ENCODE results near the gene TWF2. TPM values are rescaled to one million over a fixed set of nuclear protein-coding genes. Genes with fewer than 3 reads are reported as not detected.

TWF2 gene
- polyA plus RNA-seq, 4 donors, result 26.0 to 36.8 (median 28.0) TPM

DNA sequence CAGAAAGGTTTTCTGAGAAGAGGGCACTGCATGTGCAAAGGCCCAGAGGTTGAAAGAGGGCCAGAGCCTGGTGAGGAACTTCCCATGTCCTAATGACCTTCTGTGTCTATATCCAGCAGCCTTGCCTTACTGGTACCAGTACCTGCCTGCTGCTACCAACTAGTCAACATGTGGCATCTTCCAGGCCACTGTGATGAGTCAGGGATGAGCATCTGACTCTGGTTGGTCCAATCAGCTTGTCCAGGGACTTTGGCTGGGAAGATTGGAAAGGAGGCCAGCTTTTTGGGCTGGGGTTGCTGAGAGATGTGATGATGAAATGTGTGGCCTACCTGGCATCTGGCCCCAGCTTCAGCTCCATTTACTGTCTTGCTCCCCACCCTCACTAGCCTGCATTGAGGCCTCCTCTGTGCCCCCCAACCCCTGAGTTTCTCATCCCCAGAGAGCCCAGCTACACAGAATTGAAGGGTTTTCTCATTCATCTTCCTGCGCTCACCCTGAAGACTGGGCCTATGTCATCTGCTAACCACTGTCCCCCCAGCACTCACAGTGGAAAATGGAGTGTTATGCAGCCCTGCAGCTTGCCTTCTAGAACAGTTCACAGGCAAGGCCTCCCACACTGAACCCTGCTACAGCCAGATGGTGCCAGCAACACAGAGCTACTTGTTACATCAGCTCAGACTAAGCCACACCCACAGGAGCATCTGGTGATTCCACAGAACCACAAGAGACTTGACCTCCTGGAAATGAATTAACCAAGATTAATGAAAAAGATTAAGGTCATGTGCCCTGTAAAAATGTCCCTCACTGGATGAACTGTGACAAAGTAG is 1.3 kb upstream of the TWF2 start:
- no peak for DNase-seq (ENCODE audit: low read depth in 4 of 4, low spot score in 3 of 4)

- DNase-seq (ENCODE audit: low read depth in 4 of 4, low spot score in 3 of 4), result no peak
Observed at GRCh38 chr3:52238193-52238760, 681 bp downstream of the TWF2 start.

DNA sequence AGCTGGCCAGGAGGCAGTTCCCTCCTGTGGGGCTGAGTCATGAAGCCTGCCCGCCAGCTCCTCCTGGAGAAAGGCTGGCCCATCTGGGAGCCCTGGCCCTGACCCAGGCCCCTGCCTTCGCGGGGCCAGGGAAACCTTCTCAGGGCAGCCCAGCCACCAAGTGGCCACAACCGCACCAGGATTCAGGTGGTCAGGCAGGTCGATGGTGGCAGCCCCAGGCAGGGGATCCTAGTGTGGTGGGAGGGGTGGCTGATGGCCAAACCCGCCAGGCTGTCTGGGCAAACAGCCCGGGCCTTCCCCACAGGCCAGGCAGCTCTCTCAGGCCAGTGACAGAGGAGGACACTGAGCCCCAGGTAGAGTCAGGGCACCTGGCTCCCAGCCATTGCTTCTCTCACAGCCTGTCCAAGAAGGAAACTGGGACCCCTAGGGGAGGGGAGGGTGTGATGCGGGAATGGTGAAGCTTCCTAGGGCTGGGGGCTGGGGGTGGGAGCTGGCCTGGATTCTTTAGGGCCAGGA is 1.2 kb downstream of the TWF2 start:
- no peak for DNase-seq (ENCODE audit: low read depth in 4 of 4, low spot score in 3 of 4)

DNA sequence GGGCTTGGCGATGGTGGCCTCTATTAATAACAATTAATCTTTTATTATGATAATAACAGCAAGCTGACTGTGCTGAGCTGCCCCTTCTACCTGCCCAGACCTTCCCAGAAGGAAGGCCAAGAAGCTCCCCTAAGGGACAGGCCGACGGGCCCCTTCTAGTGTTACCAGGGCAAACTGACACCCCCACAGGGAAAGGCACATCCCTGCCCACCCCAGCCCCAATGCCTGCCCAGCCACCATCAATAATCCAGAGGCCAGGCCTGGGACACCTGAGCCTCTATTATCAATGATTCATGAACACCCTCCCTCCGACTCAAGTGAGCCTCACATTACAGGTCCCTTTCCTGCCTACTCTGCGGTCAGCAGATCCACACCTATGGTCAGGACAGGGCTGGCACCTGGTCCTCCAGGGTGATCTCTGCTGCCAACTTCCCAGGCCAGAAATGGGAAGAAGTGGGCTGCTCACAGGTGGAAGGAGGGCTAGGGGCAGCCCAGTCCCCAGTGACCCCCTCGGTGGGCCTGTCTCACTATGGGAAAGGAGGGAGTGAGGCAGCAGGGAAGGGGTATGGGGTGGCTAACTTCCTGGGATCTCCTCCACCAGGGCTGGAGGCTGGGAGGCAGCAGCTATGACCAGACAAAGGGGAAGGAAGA is 1.8 kb downstream of the TWF2 start:
- no peak for DNase-seq (ENCODE audit: low read depth in 4 of 4, low spot score in 3 of 4)

DNA sequence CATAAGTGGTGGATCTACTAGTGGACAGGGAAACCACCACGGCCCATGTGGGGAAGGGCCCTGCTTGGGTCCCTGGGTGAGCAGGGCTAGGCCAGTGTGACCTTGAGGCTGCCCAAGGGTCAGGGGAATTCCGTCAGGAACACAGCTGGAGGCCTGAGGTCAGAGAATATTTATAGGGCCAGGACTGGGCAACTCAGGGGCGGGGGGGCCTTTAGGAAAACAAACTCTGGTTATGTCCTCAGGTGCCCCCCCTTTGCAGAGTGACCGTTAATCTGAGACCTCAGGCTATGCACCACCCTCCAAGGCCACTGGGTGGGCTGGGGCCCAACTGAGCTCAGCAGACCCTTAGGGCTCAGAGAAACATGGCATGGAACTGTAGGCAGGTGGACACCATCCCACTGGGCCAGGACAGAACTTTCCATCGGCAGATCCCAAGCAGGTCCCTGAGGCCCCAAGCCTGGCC is 2.5 kb downstream of the TWF2 start:
- no peak for DNase-seq (ENCODE audit: low read depth in 4 of 4, low spot score in 3 of 4)

GRCh38 chr3:52234516-52235447 is 4.2 kb downstream of the TWF2 start:
- DNase-seq (ENCODE audit: low read depth in 4 of 4, low spot score in 3 of 4), result no peak

GRCh38 chr3:52233968-52234367 is 5.0 kb downstream of the TWF2 start:
- no peak for DNase-seq (ENCODE audit: low read depth in 4 of 4, low spot score in 3 of 4)

DNA sequence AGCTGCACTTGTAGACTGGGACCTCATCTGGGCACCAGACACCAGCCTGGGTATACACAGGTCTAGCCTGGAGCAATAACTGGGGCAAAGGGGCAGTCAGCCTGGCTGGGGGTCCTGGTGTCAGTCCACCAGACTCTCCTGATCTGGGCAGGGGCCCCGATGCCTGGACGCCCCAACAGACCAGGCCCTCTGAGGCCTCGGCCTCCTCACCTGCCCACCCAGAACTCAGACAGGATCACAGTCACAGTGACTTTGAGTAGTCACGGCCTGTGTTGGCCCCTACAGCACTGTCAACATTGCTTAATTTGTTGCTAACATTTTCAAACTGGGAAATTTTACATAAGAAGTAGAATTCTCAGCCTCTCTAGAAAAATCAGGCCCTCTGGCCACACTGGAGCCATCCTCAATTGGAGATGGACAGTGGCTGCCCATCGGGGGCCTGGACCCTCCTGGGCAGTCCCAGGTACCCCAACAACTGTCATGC is 5.8 kb downstream of the TWF2 start:
- no peak for DNase-seq (ENCODE audit: low read depth in 4 of 4, low spot score in 3 of 4)

DNA sequence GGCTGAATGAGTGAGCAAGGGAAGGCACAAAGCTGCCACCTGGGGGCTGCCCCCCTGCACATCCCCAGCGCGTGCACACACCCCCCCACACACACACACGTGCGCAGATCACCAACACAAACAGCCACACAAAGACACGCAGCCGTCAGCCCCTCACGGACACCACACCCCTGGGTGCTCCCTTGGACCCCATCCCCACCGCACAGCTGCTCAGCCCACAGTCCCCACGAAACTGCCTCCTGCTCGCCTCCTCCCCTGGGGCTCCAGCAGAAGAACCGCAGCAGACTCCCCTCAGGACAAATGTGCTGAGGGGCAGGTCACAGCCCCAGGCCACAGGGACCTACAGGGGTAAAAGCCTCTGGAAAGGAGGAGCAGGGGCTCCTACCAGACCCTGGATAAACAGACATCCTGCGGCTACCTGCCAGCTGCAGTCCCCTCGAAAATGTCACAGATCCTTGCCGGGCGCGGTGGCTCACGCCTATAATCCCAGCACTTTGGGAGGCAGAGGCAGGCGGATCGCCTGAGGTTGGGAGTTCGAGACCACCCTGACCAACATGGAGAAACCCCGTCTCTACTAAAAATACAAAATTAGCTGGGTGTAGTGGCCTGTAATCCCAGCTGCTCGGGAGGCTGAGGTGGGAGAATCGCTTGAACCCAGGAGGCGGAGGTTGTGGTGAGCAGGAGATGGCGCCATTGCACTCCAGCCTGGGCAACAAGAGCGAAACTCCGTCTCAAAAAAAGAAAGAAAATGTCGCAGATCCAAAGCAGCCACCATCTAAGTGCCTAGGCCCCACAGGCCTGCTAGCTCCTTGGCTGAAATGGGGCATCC is 6.5 kb downstream of the TWF2 start:
- no peak for DNase-seq (ENCODE audit: low read depth in 4 of 4, low spot score in 3 of 4)

GRCh38 chr3:52231502-52232278 is 7.3 kb downstream of the TWF2 start:
- no peak for DNase-seq (ENCODE audit: low read depth in 4 of 4, low spot score in 3 of 4)

GRCh38 chr3:52230889-52231499 is 8.0 kb downstream of the TWF2 start:
- no peak for DNase-seq (ENCODE audit: low read depth in 4 of 4, low spot score in 3 of 4)

DNA sequence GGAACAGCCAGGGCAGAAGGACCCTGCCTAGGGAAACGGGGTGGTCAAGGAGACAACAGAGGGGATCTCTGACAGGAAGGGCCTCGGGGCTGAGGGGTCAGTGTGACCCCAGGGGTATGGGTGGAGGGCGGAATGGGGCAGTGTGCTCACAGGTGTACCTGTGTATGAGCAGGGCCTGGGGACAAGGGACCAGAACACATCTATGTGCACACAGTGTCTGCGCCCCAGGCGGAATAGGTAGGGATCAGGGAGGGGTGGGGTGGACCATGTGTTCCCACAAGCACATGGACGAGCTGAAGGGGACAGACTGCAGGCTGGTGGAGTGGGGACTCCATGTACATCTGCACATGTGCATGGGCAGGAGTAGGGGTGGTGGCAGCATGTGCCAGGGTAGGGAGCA is 8.5 kb downstream of the TWF2 start:
- DNase-seq (ENCODE audit: low read depth in 4 of 4, low spot score in 3 of 4), result no peak

DNA sequence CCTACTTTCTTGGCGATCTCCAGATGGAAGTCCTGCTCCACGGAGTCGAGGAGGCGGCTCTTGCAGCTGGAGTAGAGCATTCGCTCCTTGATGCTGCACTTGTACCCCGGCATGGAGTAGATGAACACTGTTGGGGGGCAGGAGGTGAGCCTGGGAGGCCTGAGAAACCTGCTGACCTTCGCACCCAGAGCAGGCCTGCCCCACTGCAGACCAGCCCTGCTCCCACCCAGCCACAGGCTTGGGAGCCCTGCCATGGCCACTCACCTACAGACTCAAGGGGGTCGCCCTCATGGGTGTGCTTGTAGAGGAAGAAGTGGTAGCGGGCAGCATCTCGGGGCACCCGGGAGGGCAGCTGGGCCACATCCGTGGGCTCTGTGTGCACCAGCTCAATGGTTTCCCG is 9.3 kb downstream of the TWF2 start:
- DNase-seq (ENCODE audit: low read depth in 4 of 4, low spot score in 3 of 4), result no peak

- DNase-seq (ENCODE audit: low read depth in 4 of 4, low spot score in 3 of 4), result no peak
Observed at GRCh38 chr3:52228751-52229291, 10.1 kb downstream of the TWF2 start.

DNA sequence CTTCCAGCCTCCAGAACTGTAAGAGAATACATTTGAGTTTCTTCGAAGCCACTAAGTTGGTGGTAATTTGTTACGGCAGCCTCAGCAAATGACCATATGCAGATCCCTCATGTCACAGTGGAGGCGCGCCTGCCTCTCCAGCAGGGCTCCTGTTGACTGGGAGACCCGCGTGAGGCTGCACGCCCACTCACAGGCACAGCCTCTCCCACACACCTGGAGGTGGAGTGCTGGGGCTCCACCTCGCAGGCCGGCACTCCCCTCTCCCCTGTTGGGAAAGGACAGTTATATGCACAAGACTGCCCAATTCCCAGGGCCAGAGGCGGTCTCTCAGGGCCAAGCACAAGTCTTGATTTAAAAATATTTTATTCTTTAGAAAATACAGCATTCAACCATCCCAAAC is 10.7 kb downstream of the TWF2 start:
- no peak for DNase-seq (ENCODE audit: low read depth in 4 of 4, low spot score in 3 of 4)

DNA sequence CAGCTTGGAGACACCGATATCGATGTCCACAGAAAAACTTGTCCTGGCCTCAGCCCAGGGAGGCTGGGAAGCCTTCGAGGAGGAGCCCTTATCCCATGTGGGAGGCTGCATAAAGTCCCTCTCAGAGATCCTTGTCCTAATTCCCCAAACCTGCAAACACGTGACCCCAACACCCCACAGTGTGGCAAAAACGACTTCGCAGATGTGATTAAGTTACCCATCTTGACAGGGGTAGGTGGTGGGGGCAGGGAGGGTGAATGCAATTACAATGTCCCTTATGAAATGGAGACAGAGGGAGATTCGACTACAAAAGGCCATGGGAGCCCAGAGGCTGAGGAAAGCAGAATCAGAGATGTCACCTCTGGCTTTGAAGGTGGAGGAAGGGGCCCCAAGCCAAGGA is 11.2 kb downstream of the TWF2 start:
- DNase-seq (ENCODE audit: low read depth in 4 of 4, low spot score in 3 of 4), result no peak

DNA sequence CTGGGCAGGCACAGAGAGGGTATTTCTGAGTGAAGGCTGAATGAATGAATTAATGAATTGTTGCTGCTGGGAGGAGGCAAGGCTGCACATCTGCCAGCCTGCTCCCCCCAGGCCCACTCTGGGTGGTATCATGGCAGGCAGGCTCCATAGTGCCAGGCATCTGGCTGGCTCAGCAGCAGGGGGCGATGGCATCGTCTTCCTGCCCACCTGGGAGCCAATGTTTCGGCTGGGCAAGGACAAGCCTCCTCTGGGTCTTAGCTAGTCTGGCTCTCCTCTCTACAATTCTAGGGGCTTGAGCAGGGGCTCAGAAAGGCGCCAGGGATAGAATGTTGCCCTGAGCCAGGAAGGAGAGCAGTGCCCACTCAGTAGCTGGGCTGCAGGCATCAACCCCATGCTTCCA is 11.8 kb downstream of the TWF2 start:
- DNase-seq (ENCODE audit: low read depth in 4 of 4, low spot score in 3 of 4), result no peak

DNA sequence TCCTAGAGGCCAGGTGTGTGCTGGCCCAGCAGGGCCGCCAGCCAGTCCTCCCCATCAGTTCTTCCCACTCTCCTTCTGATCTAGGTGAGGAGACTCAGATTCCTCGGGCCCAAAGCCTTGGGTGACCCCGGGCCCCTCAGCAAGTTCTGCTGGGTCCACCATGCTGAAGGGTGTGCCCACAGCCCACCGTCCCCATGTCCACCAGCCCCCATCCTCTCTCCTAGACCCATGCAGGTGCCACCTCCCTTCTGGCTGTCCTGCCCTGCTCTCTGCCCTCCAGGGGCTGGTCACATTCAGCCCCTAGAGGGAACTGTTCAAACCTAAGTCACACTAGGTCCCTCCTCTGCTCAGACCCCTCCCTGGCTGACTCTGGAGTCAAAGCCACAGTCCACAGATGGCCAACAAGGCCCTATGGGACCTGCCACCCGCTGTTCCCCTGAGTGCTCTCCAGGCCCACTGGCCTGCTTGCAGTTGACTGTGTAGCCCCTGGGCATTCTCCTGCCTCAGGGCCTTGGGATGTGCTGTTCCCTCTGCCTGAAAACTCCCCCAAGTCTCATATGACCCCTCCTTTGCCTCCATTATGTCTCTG is 12.6 kb downstream of the TWF2 start:
- no peak for DNase-seq (ENCODE audit: low read depth in 4 of 4, low spot score in 3 of 4)

Data from right renal pelvis (tissue), 4 donors.